HG03457 (cell line): ENCODE measurements around the gene PGA5.
"Not testable (repeated sequence)": the region's sequence is repeated elsewhere in the genome, so short reads cannot be mapped to it uniquely, and the experiment has no call there.

Source experiments
- ATAC-seq: cut with Tn5 transposase; IDR thresholded peaks from one replicate; pipeline ENCODE4 v1.9.1; 2021; ENCODE audit warnings: moderate number of reproducible peaks; ENCODE audit not compliant: unreplicated experiment

PGA5 gene

DNA sequence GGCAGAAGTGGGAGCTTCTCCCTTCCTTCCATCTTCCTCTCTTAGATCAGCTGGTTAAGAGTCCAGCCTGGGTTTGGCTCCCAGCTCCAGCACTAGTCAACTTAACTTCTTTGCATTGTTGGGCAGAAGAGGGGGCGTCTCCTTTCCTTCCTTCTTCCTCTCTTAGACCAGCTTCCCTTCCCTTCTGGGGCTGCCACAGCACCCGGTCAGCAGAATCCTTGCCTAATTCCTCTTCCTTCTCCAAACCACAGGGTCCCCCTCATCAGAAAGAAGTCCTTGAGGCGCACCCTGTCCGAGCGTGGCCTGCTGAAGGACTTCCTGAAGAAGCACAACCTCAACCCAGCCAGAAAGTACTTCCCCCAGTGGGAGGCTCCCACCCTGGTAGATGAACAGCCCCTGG is 18.3 kb upstream of the PGA5 start:
- not testable (repeated sequence) for ATAC-seq

DNA sequence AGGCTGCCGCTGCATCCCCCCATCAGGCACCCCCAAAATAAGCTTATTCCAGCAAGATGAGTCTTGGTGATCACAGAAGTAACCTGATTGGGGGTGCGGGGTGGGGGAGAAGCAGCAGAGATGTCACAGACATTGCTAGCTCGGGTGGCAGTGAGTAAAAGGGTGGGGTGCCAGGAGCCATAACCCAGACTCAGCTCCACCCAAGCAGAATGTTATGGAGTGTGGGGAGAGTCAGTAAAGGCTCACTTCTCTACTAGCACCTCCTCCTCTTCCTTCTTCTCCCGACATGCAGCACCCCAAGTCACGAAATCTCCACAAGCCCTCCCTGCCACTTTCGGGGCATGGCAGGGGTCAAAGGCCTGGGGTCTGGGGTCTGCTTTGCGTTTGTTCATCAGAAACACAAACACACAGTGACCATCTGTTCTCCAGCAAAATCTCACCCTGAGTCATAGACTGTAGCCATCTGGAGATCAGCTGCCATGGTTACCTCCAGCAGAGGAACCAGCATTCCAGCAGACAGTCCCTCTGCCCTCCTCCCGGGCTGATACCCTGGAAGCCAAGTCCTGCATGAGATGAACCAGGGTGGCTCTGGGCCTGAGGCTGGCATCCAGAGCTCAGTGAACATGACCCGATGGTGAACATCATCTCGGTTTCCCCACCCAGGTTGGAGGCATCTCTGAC is 14.4 kb upstream of the PGA5 start:
- ATAC-seq = not testable (repeated sequence)

DNA sequence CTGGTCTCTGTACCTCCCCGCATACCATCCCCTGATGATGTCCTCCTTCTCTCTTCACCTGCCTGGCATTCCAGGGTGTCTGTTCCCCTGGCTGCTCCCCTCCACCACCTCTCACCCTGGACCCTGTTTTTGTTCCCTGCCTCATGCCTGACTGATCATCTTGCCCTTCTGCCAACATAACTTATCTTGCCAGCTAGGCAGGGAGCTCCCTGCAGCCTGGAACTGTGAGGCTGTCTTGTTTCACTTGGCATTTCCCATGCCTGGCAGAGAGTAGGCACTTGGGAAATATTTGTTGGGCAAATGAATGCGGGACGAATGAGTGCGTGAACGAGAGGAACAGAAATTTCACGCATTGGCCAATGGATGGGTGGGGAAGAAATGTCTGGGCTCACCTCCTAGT is 11.5 kb upstream of the PGA5 start:
- not testable (repeated sequence) for ATAC-seq

DNA sequence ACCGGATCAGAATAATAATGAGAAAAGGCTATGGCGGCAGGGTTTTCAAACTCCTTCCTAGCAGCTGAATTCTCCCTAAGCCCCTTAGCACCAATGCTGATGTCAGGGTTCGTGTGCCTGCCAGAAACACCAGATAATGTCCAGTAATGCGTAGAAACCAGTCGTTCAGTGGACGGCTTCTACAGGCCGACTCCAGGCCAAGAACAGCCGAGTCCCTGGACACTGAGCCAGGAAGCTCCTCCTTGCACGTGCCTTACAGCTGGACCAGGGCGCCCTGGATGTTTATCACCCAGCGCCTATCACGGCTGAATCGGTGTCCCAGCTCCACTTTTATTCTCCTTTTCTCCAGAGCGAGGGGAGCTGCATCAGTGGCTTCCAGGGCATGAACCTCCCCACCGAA is 9.9 kb upstream of the PGA5 start:
- ATAC-seq = not testable (repeated sequence)

DNA sequence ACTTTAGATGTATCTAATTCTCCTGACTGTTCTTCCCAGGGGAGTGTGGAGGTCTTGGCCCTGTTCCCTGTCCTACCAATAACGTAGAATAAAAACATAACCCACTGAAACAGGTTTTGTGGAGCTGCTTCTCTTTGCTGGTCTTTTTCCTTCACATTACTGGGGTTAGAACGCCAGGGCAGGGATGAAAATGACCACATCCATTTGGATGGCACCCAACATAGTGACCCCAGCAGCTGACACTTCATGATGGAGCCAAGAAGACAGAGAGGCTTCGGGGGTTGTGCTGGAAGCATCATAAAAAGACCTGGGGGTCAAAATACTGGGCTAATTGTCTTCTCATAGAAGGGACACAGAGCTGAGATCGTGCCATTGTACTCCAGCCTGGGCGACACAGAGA is 9.4 kb upstream of the PGA5 start:
- not testable (repeated sequence) for ATAC-seq

DNA sequence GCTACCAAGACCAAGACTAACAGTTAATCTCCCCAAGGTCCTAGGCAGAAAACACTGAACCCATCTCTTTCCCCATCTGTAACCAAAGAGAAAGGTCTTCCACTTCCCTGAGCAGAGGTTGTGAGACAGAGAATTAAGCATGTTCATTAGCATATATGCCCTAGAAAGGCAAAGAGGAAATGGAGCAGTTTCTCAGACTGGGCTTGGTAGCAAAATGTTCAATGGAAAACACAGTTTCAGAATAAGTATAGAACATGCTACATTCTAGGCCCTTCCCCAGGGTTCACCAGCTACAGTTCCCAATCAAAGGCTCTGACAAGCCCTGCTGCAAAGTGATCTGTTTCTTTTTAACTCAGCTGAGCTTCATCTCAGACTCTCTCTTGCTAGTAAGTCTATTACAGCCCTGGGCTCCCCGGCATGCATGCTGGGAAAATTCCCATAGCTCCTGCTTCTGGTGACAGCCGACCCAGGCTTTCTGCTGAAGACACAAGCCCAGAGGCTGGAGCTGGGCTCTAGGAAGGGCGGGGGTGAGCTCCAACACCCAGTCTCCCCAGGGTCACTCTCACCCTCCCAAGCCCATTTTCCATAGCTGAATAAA is 8.3 kb upstream of the PGA5 start:
- not testable (repeated sequence) for ATAC-seq

DNA sequence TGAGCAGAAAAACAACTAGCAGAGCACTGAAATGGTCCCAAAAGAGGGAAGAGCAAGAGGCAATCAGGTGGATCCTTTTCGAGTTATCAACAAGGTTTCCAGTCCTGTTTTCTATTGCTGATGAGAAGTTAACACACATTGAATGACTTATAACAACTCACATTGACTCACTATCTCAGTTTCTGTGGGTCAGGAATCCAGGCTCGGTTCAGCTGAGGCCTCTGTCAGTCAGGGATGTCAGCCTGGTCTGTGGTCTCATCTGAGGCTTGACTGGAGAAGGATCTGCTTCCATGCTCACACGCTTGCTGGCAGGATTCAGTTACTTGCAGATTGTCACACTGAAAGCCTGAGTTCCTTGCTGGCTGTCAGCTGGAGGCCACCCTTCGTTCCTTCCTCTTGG is 3.8 kb upstream of the PGA5 start:
- not testable (repeated sequence) for ATAC-seq

DNA sequence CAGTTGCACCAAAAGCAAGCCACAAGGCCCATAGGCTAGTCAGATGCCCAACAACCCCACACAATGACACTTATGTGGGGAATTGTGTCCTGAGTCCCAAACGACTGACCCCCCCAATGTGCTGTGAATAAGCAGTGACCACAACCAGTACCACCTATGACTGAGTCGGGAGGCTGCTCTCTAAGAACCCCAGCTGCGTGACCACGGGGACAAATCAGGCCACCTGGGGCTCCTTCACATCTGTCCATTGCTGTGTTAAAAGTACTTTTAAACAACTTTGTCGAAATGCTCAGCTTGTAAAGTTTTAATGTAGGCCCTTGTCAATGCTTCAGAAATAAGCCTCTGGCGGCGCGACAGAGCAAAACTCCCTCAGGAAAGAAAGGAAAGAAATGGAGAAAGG is 687 bp upstream of the PGA5 start:
- not testable (repeated sequence) for ATAC-seq

DNA sequence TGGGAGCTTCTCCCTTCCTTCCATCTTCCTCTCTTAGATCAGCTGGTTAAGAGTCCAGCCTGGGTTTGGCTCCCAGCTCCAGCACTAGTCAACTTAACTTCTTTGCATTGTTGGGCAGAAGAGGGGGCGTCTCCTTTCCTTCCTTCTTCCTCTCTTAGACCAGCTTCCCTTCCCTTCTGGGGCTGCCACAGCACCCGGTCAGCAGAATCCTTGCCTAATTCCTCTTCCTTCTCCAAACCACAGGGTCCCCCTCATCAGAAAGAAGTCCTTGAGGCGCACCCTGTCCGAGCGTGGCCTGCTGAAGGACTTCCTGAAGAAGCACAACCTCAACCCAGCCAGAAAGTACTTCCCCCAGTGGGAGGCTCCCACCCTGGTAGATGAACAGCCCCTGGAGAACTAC is 551 bp downstream of the PGA5 start:
- not testable (repeated sequence) for ATAC-seq

DNA sequence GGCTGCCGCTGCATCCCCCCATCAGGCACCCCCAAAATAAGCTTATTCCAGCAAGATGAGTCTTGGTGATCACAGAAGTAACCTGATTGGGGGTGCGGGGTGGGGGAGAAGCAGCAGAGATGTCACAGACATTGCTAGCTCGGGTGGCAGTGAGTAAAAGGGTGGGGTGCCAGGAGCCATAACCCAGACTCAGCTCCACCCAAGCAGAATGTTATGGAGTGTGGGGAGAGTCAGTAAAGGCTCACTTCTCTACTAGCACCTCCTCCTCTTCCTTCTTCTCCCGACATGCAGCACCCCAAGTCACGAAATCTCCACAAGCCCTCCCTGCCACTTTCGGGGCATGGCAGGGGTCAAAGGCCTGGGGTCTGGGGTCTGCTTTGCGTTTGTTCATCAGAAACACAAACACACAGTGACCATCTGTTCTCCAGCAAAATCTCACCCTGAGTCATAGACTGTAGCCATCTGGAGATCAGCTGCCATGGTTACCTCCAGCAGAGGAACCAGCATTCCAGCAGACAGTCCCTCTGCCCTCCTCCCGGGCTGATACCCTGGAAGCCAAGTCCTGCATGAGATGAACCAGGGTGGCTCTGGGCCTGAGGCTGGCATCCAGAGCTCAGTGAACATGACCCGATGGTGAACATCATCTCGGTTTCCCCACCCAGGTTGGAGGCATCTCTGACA is 4.4 kb downstream of the PGA5 start:
- not testable (repeated sequence) for ATAC-seq

DNA sequence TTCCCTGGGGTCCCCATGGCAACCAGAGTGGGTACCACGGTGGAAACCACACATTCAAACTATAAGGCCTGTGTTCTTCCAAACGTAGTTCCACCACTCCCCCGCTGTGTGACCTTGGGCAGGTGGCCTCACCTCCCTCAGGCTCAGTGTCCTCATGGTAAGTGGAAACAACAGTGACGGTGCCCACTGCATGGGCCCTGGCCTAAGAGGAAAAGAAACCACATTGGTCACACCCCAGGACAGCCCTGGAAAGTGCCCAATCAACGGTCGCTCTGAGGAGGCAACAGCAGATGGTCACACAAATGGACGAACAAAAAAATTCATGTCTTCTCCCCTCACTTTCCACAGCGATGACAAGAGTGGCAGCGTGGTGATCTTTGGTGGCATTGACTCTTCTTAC is 7.1 kb downstream of the PGA5 start:
- not testable (repeated sequence) for ATAC-seq

DNA sequence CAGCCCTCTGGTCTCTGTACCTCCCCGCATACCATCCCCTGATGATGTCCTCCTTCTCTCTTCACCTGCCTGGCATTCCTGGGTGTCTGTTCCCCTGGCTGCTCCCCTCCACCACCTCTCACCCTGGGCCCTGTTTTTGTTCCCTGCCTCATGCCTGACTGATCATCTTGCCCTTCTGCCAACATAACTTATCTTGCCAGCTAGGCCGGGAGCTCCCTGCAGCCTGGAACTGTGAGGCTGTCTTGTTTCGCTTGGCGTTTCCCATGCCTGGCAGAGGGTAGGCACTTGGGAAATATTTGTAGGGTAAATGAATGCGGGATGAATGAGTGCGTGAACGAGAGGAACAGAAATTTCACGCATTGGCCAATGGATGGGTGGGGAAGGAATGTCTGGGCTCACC is 8.2 kb downstream of the PGA5 start:
- ATAC-seq = not testable (repeated sequence)

DNA sequence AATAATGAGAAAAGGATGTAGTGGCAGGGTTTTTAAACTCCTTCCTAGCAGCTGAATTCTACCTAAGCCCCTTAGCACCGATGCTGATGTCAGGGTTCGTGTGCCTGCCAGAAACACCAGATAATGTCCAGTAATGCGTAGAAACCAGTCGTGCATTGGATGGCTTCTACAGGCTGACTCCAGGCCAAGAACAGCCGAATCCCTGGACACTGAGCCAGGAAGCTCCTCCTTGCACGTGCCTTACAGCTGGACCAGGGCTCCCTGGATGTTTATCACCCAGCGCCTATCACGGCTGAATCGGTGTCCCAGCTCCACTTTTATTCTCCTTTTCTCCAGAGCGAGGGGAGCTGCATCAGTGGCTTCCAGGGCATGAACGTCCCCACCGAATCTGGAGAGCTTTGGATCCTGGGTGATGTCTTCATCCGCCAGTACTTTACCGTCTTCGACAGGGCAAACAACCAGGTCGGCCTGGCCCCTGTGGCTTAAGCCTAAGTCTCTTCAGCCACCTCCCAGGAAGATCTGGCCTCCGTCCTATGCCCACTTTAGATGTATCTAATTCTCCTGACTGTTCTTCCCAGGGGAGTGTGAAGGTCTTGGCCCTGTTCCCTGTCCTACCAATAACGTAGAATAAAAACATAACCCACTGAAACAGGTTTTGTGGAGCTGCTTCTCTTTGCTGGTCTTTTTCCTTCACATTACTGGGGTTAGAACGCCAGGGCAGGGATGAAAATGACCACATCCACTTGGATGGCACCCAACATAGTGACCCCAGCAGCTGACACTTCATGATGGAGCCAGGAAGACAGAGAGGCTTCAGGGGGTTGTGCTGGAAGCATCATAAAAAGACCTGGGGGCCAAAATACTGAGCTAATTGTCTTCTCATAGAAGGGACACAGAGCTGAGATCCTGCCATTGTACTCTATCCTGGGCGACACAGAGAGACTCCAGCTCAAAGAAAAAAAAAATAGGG is 10.1 kb downstream of the PGA5 start:
- not testable (repeated sequence) for ATAC-seq

DNA sequence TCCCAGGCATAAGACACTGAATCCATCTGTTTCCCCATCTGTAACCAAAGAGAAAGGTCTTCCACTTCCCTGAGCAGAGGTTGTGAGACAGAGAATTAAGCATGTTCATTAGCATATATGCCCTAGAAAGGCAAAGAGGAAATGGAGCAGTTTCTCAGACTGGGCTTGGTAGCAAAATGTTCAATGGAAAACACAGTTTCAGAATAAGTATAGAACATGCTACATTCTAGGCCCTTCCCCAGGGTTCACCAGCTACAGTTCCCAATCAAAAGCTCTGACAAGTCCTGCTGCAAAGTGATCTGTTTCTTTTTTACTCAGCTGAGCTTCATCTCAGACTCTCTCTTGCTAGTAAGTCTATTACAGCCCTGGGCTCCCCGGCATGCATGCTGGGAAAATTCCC is 11.4 kb downstream of the PGA5 start:
- not testable (repeated sequence) for ATAC-seq

DNA sequence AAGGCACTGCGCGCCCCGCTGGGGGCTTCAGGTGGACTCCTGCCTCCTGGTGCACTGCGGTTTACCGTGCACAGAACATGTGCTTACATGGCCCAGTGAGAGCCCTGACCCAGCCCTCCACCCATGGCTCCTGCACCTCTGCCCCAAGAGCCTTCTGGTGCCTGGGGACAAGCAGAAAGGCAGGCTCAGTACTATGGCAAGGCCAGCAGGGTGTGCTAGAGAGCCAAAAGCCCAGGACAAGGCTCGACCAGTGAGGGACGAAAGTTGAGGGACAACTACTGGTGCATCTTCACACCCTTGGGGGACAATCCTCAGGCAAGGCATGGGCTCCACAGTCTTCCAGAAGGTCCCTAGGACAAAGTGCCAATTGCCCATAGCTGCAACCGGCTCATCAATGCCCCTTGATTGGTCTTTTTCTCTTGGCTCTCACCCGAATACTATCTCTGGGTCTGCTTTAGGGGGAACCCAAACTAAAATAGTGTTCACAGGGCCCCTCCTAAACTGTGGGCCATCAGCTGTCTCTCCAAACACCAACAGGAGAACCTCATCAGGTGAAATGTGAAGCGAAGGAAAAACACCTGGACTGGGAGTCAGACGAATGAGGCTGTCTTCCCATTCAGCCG is 13.5 kb downstream of the PGA5 start:
- no peak for ATAC-seq

DNA sequence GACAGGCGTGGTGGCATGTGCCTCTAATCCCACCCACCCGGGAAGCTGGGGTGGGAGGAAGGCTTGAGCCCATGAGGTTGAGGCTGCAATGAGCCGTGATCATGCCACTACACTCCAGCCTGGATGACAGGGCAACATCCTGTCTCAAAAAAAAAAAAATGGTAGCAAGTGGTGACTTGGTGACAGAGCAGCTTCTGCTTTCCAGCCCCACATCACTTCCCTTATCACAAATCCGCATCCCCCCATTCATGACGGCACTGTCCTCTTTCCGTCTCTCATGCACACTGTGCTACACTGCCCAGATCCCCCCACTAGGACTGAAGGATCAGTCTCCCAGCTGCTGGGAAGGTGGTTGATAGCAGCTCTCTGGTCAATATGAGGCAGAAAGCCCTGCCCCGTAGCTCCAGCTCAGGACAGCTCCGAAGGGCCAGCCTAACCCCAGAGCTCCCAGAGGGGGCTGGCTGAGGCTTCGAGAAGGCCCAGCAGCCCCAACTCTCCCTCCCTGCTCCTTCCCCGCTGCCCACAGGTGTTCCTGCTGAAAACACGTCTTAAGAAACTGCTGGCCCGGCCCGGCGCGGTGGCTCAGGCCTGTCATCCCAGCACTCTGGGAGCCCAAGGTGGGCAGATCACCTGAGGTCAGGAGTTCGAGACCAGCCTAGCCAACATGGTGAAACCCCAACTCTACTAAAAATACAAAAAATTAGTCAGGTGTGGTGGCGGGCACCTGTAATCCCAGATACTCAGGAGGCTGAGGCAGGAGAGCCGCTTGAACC is 15.9 kb downstream of the PGA5 start:
- ATAC-seq = no peak

DNA sequence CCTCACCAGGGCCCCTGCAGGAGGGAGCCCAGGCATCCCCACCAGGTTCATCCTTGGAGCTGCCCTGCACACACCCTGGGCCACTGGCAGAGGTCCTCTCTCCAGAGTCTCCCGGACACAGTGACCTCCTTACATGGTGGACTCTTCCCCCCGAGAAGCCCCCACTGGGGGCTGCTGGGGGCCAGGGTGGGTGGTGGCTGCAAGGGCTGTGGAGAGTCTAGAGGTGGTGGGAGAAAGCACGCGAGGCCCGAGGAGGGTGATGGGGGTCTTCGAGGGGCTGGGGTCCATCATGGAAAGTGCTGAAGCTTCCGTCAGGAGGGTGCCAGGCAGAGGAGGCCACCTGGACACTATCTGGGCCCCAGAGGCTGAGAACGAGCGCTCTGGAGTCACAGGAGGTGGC is 17.6 kb downstream of the PGA5 start:
- no peak for ATAC-seq

DNA sequence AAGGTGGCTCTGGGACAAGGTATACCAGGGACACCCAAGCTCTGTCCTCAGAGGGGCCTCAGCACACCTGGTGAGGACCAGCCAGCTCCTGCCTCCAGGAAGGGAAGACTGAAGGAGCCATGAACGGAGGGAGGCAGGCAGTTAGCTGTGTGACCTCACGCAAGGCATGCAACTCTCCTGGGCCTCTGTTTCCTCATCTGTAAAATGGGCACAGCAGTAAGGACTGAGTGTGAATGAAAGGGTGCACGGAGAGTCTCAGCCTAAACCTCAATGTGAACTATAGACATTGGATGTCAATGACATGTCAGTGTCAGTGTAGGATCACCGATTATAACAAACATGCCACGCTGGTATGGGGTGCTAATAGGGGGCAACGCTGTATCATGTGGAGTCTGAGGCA is 18.4 kb downstream of the PGA5 start:
- ATAC-seq = no peak

DNA sequence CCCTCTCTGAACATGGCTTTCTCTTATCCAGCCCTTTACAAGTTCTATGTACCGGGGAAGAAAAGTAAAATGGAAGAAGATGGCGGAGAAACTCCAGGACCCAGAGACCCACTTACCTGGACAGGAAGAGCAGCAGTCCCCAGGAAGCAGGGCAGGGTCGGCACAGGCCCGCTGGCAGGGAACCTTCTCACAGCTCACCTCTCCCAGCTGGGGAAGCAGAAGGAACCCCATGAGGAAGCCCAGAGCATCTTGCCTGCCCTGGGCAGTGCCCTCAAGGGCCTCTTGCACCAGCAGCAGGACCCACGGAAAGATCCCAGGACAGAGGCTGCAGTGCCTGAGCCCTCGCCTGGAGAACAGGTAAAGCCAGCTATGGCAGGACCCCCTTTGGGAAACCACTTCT is 23.4 kb downstream of the PGA5 start:
- no peak for ATAC-seq

DNA sequence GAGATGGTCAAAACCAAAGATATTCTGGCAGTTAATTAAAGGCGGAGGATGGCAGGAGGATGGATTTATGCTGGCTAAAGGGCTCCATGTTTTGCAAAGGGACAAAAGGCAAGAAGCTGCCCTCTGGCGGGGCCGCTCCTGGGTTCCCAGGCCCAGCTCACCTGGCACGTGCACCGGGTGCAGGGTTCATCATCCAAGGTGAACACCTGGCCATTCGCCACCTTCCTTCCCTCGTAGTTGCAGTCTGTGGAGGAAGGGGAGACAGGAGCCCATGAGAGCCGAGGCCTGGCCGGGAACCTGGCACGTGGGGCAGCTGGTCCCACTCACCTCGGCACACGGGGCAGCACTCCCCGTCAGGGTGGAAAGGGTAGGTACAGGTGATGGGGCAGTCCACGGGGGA is 23.8 kb downstream of the PGA5 start:
- no peak for ATAC-seq
